Adrenal gland (tissue), 12 donors: ENCODE results near the gene CCSER1. TPM values are rescaled to one million over a fixed set of nuclear protein-coding genes. Genes with fewer than 3 reads are reported as not detected.

Experiments
- DNase-seq, 7 donors: peaks; one replicate each; pipeline ENCODE4 v3.0.0-alpha.2; 2019 to 2020
- H3K27ac ChIP-seq, 5 donors: fragments of 200-600 bp; sonication (generic) in 4 of 5; 1 replicate in 3 of 5; 2 replicates in 2 of 5; pipeline versions ENCODE4 v1.5.1 to v1.8.0; 2016 to 2020; ENCODE audit warnings: mild to moderate bottlenecking in 1 of 5
- H3K27me3 ChIP-seq: fragments of 200-600 bp; 2 replicates; pipeline ENCODE4 v1.8.0; 2021
- H3K36me3 ChIP-seq, 2 donors: fragments of 200-600 bp; replicated peaks in 1 of 2; 1 replicate in 1 of 2; 2 replicates in 1 of 2; pipeline versions ENCODE4 v1.5.1 to v1.8.0; 2018 to 2022
- H3K4me1 ChIP-seq, 2 donors: fragments of 200-600 bp; replicated peaks in 1 of 2; 1 replicate in 1 of 2; 2 replicates in 1 of 2; pipeline versions ENCODE4 v1.5.1 to v1.8.0; 2018 to 2021
- H3K4me3 ChIP-seq, 4 donors: fragments of 200-600 bp; sonication (generic) in 3 of 4; one replicate each; pipeline ENCODE4 v1.5.1; 2016 to 2018
- H3K9me3 ChIP-seq, 3 donors: fragments of 200-600 bp; sonication (generic) in 1 of 3; replicated peaks in 1 of 3; 1 replicate in 2 of 3; 2 replicates in 1 of 3; pipeline versions ENCODE4 v1.5.1 to v1.8.0; 2016 to 2021
- POLR2A ChIP-seq, 2 donors: fragments of 450-650 bp; IDR thresholded peaks; one replicate each; pipeline ENCODE4 v1.6.1; 2017; ENCODE audit warnings: antibody characterized with exemption in 2 of 2, mild to moderate bottlenecking in 2 of 2, moderate library complexity in 1 of 2
- WGBS, 4 donors: extraction: QIAGEN DNeasy Blood & Tissue Kit in 2 of 4; methylation state at CpG; one replicate each; pipeline versions ENCODE4 v1.1.5 to v1.1.7; 2013 to 2017; 5-methylcytosine and 5-hydroxymethylcytosine counted together
- intact Hi-C, 2 donors: fragments of 100-400 bp; cut with DNase I; formaldehyde crosslinking; loops; one replicate each; pipeline versions ENCODE4 v1.14.1 to v1.15.0; 2022 to 2023
- polyA plus RNA-seq, 3 donors: library from polyadenylated mRNA; stranded (reverse); fragments of 200-250 nt in 2 of 3; fragments of 350-450 nt in 1 of 3; fragmentation: Illumina TruSeq in 1 of 3; extraction: RNeasy Lipid Tissue Mini Kit (QIAGEN cat#74804) in 1 of 3; gene quantifications; one replicate each; pipeline ENCODE4 v1.2.3, GENCODE V29; 2013 to 2014
- total RNA-seq, 9 donors: library from RNA; depleted of rRNA in 4 of 9; stranded (reverse); fragments of >200 nt in 4 of 9; fragments of 120-200 nt in 1 of 9; fragmentation: NEBNext Ultra II Directional in 1 of 9; extraction: Animal tissue kit (Norgen Biotek cat#: 25700) in 1 of 9; gene quantifications; one replicate each; pipeline versions ENCODE4 v1.1.0 to v1.2.4, GENCODE V29; 2013 to 2023
- TF ChIP-seq, protein P1 (sequence below), 6 experiments: fragments of 450-650 bp in 4 of 6; fragments of 200-600 bp in 2 of 6; sonication (generic) in 1 of 6; IDR thresholded peaks; 1 replicate in 5 of 6; 2 replicates in 1 of 6; pipeline versions ENCODE4 v1.5.1 to v1.8.0; 2016 to 2021; ENCODE audit warnings: antibody characterized with exemption in 6 of 6, mild to moderate bottlenecking in 2 of 6, moderate library complexity in 1 of 6
- donor health status: healthy with polysubstance abuse.
- donor health status: Bipolar disorder and iron deficiency.
- donor health status: DM: yes; HTN: yes; CAD: no.
- donor health status: DM: no; HTN: no; CAD: no.
- donor health status: DM: no; HTN: no; CAD: no.
- donor health status: DM: yes; HTN: yes; CAD: no.

The CCSER1 gene
- total and polyA plus RNA-seq, 12 donors: 0.14 to 11.7 (median 2.3) TPM; not detected in 1

DNA sequence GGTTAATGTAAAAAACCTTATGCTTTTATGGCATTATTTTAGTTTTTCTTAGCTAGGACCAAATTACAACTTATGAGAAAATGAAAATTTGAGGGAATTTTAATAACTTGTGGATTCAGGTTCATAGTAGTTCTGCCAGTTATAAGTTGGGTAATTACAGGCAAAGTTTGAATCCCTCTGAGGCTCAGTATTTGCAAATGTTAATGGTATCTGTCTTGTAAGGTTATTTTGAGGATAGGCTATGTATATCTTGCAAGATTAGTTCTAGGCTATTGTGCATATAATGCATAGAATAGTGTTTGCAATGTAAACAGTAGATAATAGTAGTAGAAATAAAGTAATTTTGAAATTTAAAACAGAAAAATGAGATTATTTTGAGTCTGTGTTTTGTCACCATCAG is 44.7 kb upstream of the CCSER1 start:
- H3K9me3 ChIP-seq: no peaks in the 10 kb centered on the region
- intact Hi-C loops: no loop called here
- TF ChIP-seq, protein P1, sequence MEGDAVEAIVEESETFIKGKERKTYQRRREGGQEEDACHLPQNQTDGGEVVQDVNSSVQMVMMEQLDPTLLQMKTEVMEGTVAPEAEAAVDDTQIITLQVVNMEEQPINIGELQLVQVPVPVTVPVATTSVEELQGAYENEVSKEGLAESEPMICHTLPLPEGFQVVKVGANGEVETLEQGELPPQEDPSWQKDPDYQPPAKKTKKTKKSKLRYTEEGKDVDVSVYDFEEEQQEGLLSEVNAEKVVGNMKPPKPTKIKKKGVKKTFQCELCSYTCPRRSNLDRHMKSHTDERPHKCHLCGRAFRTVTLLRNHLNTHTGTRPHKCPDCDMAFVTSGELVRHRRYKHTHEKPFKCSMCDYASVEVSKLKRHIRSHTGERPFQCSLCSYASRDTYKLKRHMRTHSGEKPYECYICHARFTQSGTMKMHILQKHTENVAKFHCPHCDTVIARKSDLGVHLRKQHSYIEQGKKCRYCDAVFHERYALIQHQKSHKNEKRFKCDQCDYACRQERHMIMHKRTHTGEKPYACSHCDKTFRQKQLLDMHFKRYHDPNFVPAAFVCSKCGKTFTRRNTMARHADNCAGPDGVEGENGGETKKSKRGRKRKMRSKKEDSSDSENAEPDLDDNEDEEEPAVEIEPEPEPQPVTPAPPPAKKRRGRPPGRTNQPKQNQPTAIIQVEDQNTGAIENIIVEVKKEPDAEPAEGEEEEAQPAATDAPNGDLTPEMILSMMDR (IDR thresholded peaks at IDR 0.05): no peak
- no peak for TF ChIP-seq POLR2A (IDR thresholded peaks at IDR 0.05)

DNA sequence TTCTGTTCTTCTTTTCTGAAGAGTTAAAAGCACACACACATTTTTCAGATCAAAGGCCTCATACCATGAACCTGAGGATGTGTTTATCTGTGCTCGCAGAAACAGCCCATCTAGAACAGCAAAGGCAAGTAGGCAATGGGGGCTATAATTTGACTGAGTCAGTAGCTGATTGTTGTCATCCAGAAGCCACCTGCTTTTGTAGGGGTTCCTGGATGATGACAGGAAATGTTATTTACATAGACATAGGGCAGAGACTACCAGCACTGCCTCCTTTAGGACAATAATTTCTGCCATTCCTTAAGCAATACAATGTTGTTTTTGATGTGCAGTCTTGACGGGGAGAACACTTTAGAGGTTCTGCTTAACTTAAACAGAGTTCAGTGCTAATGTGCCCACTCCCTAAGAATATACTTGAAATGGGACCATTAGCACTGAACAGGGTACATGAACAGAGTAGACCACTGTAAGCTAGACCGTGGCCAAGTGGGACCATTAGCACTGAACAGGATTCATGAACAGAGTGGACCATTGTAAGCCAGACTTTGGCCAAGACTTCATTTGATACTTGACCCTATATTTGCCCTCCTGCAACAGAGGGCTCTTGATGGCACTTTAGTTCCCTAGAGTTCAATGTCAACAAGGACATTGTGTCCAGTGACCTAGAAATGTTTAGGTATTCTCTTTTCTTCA is 42.8 kb upstream of the CCSER1 start:
- DNase-seq: no peak
- intact Hi-C loops: no loop called here

More for the DNA sequence above, 44.7 kb upstream of the CCSER1 start:
- no peaks in the 10 kb centered on the region for H3K27me3 ChIP-seq
- no peak overlapping the region for H3K27ac ChIP-seq
- no peak overlapping the region for H3K4me3 ChIP-seq
- no peaks in the 10 kb centered on the region for H3K4me1 ChIP-seq
- DNase-seq: no peak
- H3K36me3 ChIP-seq: no peaks in the 10 kb centered on the region

DNA sequence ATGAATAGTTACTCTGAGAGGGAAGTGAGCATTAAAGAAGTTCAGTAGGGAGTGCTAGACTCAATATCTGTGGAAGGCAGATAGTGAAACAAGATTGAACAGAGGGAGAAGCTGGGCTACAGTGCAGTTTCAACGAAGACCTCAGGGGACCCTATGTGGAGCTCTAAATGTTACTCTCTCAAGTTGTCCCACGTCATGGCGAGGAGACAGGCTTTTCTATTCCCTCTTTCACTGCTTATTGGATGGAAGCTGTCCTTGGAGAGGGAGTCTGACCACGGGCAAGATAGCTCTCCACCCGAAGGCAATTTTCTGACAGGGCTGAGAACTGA is 42.3 kb upstream of the CCSER1 start:
- H3K27ac ChIP-seq: no peak overlapping the region
- no peaks in the 10 kb centered on the region for H3K4me1 ChIP-seq
- no peaks in the 10 kb centered on the region for H3K9me3 ChIP-seq
- H3K27me3 ChIP-seq: no peaks in the 10 kb centered on the region
- 67 to 77% (median 68%) methylated on average over 5 of the region's 5 CpGs for WGBS, 4 donors
- DNase-seq: no peak
- H3K4me3 ChIP-seq: no peak overlapping the region
- TF ChIP-seq POLR2A (IDR thresholded peaks at IDR 0.05): no peak
- TF ChIP-seq, protein P1 (IDR thresholded peaks at IDR 0.05): no peak
- intact Hi-C loops: no loop called here
- H3K36me3 ChIP-seq: no peaks in the 10 kb centered on the region

More for the DNA sequence above, 42.8 kb upstream of the CCSER1 start:
- Histone ChIP-seq H3K4me3 (no peak overlapping the region), H3K4me1 (no peaks in the 10 kb centered on the region), H3K27ac (no peak overlapping the region), H3K36me3 (no peaks in the 10 kb centered on the region), H3K9me3 (no peaks in the 10 kb centered on the region), H3K27me3 (no peaks in the 10 kb centered on the region)
- WGBS, 4 donors: 64 to 84% (median 79%) methylated on average over 3 of the region's 3 CpGs
- TF ChIP-seq, protein P1 (IDR thresholded peaks at IDR 0.05): no peak

DNA sequence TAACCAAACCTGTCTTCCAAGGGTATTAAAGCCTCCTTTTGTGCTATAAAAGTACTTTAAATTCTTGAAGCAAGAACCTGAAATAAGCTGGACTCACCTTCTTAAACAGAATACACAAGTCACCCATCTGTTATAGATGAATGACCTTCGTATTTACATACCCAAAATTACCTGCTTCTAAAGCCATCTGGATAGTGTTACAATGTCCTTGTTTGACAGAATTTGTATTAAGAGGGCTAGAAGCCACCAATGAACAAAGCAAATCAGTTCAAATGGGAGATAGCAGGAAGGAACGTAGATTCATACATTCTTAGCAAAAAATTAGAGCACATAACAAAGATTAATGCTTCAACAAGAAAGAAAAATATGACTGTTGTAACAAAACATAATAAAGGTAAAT is 33.7 kb upstream of the CCSER1 start:
- Histone ChIP-seq H3K27ac (no peak overlapping the region), H3K27me3 (peaks cover 8% of the 10 kb centered on the region), H3K4me3 (no peak overlapping the region), H3K4me1 (no peaks in the 10 kb centered on the region), H3K9me3 (no peaks in the 10 kb centered on the region), H3K36me3 (no peaks in the 10 kb centered on the region)
- WGBS, 4 donors: 51 to 64% (median 53%) methylated on average over 2 of the region's 2 CpGs
- no peak for DNase-seq
- TF ChIP-seq POLR2A (IDR thresholded peaks at IDR 0.05): no peak
- TF ChIP-seq, protein P1 (IDR thresholded peaks at IDR 0.05): no peak
- intact Hi-C loops: no loop called here
